ENCODE data around the gene ABHD16A. TPM values are rescaled to one million over a fixed set of nuclear protein-coding genes. Genes with fewer than 3 reads are reported as not detected.

Gene ABHD16A
- total RNA-seq, 4 donors from 2014 or later = 37.1 to 62.1 (median 49.9) TPM

- Histone ChIP-seq H3K27ac (peak within 1 kb of the TSS; percentile 89 to 94 (median 92)), H3K4me1 (peaks cover 0 to 72% (median 41%) of the 10 kb centered on the region in 4 donors), H3K9me3 (no peaks in the 10 kb centered on the region), H3K27me3 (no peaks in the 10 kb centered on the region), H3K36me3 (peaks cover 0 to 28% (median 4%) of the 10 kb centered on the region in 3 donors), H3K4me3 (peak within 1 kb of the TSS; percentile 64 to 76 (median 64))
- WGBS, 2 donors = 0 to 1% methylated on average over 24 of the region's 24 CpGs
- DNase-seq (ENCODE audit: low spot score in 2 of 2) = peak; percentile 83 to 87
- TF ChIP-seq POLR2A (IDR thresholded peaks at IDR 0.05) = peak; percentile 92 to 95
- TF ChIP-seq EP300 (IDR thresholded peaks at IDR 0.05) = peak in 1 of 2 donors; percentile 97
- no peak for TF ChIP-seq CTCF (IDR thresholded peaks at IDR 0.05)
These were observed 33.1 kb upstream of the ABHD16A start, which contains the start of gene CLIC1 for GRCh38 chr6:31736021-31736767. Gene CLIC1 (minus strand): TSS chr6:31736530. CDS start chr6:31736300, 230 bp downstream.

- TF ChIP-seq CTCF (IDR thresholded peaks at IDR 0.05) = no peak
- TF ChIP-seq POLR2A (IDR thresholded peaks at IDR 0.05) = peak; percentile 2 to 48
- peak in 1 of 2 donors; percentile 58 for TF ChIP-seq EP300 (IDR thresholded peaks at IDR 0.05)
- peak overlapping the region; percentile 64 to 76 (median 64) for H3K4me3 ChIP-seq
- 1 to 2% methylated on average over 18 of the region's 18 CpGs for WGBS, 2 donors
- DNase-seq (ENCODE audit: low spot score in 2 of 2) = peak in 1 of 2 donors; percentile 36
- H3K9me3 ChIP-seq = no peaks in the 10 kb centered on the region
- peaks cover 0 to 71% (median 38%) of the 10 kb centered on the region in 4 donors for H3K4me1 ChIP-seq
- H3K36me3 ChIP-seq = peaks cover 0 to 35% (median 4%) of the 10 kb centered on the region in 3 donors
- H3K27me3 ChIP-seq = no peaks in the 10 kb centered on the region
- H3K27ac ChIP-seq = peak overlapping the region; percentile 89 to 94 (median 92)
These were observed 31.8 kb upstream of the ABHD16A start for GRCh38 chr6:31734821-31735406.

- peak overlapping the region; percentile 64 to 76 (median 64) for H3K4me3 ChIP-seq
- H3K27ac ChIP-seq = peak overlapping the region; percentile 89 to 94 (median 92)
- TF ChIP-seq EP300 (IDR thresholded peaks at IDR 0.05) (no peak), POLR2A (IDR thresholded peaks at IDR 0.05) (no peak), CTCF (IDR thresholded peaks at IDR 0.05) (no peak)
- H3K9me3 ChIP-seq = no peaks in the 10 kb centered on the region
- 11 to 19% methylated on average over 2 of the region's 2 CpGs for WGBS, 2 donors
- peaks cover 0 to 35% (median 4%) of the 10 kb centered on the region in 3 donors for H3K36me3 ChIP-seq
- no peaks in the 10 kb centered on the region for H3K27me3 ChIP-seq
- DNase-seq (ENCODE audit: low spot score in 2 of 2) = no peak
- H3K4me1 ChIP-seq = peaks cover 0 to 68% (median 37%) of the 10 kb centered on the region in 4 donors
These were observed 31.2 kb upstream of the ABHD16A start for GRCh38 chr6:31734247-31734820.

GRCh38 chr6:31733734-31734133 is 30.6 kb upstream of the ABHD16A start:
- DNase-seq (ENCODE audit: low spot score in 2 of 2) = no peak
- H3K27me3 ChIP-seq = no peaks in the 10 kb centered on the region
- 79 to 86% methylated on average over 4 of the region's 4 CpGs for WGBS, 2 donors
- H3K4me3 ChIP-seq = peak overlapping the region in 1 of 4 donors; percentile 64
- H3K4me1 ChIP-seq = peaks cover 0 to 66% (median 35%) of the 10 kb centered on the region in 4 donors
- no peaks in the 10 kb centered on the region for H3K9me3 ChIP-seq
- TF ChIP-seq EP300 (IDR thresholded peaks at IDR 0.05) (no peak), POLR2A (IDR thresholded peaks at IDR 0.05) (no peak), CTCF (IDR thresholded peaks at IDR 0.05) (no peak)
- peaks cover 0 to 35% (median 4%) of the 10 kb centered on the region in 3 donors for H3K36me3 ChIP-seq
- peak overlapping the region in 3 of 4 donors; percentile 91 to 94 (median 93) for H3K27ac ChIP-seq

Data from tibial nerve (tissue), 4 donors.